PC-9 (cell line): ENCODE results near the gene ETV6.

Experiments used
- CTCF ChIP-seq: fragments of 200-600 bp; sonication (generic); conservative IDR thresholded peaks from 2 replicates; pipeline ENCODE4 v1.6.1; 2017; ENCODE audit warnings: mixed run types, antibody characterized with exemption, mild to moderate bottlenecking, moderate library complexity
- EZH2 ChIP-seq: fragments of 200-600 bp; sonication (generic); IDR thresholded peaks from 2 replicates; pipeline ENCODE4 v1.8.0; 2017; ENCODE audit warnings: antibody characterized with exemption, low read depth

GRCh38 chr12:11768233-11768965, 118.9 kb downstream of the ETV6 start:
- TF ChIP-seq CTCF (no peak), EZH2 (no peak)
